ENCODE results near the gene LRFN3. TPM values are rescaled to one million over a fixed set of nuclear protein-coding genes. Genes with fewer than 3 reads are reported as not detected.
A peak's percentile ranks its signal among the peaks of the same experiment; 100 is the strongest.

Gene LRFN3
- total and polyA plus RNA-seq, 2 of the 4 experiments (the other 2 are of a cell fraction), result 0.36 to 4.8 TPM

GRCh38 chr19:35993923-35994598, 57.9 kb downstream of the LRFN3 start:
- peaks cover 2% of the 10 kb centered on the region; the same call in 1 of the 2 replicates for H3K36me3 ChIP-seq (ENCODE audit: control insufficient read depth, insufficient read depth, low read length)
- no peak overlapping the region for H3K18ac ChIP-seq (ENCODE audit: low read depth, low read length)
- peak overlapping the region; percentile 5 to 83; a peak in 2 of 4 replicates for H4K8ac ChIP-seq (ENCODE audit: low read depth in 2 of 2, low read length in 2 of 2)
- H2BK5ac ChIP-seq (ENCODE audit: low read depth, low read length, poor library complexity, severe bottlenecking), result no peak overlapping the region
- CTCF ChIA-PET, result interaction anchor here (1.4 kb wide), 1 partner anchor 47 kb away, joined by 3 read pairs; no protein-coding TSS in a partner anchor
- H3K79me1 ChIP-seq (ENCODE audit: low read depth in 1 of 2, low read length in 2 of 2), result peaks cover 13 to 34% of the 10 kb centered on the region in 2 experiments; a peak in 3 of 4 replicates
- peaks cover 1% of the 10 kb centered on the region; the same call in 1 of the 2 replicates for H3K4me1 ChIP-seq (ENCODE audit: control insufficient read depth, insufficient read depth, low read length)
- no peak overlapping the region for H2AK5ac ChIP-seq (ENCODE audit: low read depth, low read length)
- H3K23ac ChIP-seq (ENCODE audit: low read depth, low read length), result no peak overlapping the region
- H2BK20ac ChIP-seq (ENCODE audit: low read depth, low read length), result no peak overlapping the region
- H2AFZ ChIP-seq (replicated peaks; ENCODE audit: low read length, poor library complexity), result peak overlapping the region; percentile 74
- peaks cover 8% of the 10 kb centered on the region; the same call in 1 of the 2 replicates for H4K20me1 ChIP-seq (ENCODE audit: insufficient read depth, low read length)
- intact Hi-C loops (cut with micrococcal nuclease), result loop anchor here (2.0 kb wide), 1 partner anchor 61 kb away; the partner anchor contains the start of genes THAP8 and WDR62
- no peak overlapping the region for H3K4ac ChIP-seq (ENCODE audit: low read depth, low read length)
- no peak overlapping the region for H2AK9ac ChIP-seq (replicated peaks; ENCODE audit: low read depth, low read length, poor library complexity)
- no peak overlapping the region for H3K4me3 ChIP-seq (ENCODE audit: insufficient read depth, low read depth, low read length)
- H3K9me1 ChIP-seq (ENCODE audit: insufficient read depth, low read length), result no peaks in the 10 kb centered on the region; the same call in 1 of the 2 replicates
- ATAC-seq (ENCODE audit: low read depth), result no peak
- no peak overlapping the region for H3K4me2 ChIP-seq (ENCODE audit: low read depth, low read length)
- in situ Hi-C loops (cut with MboI; ENCODE audit: low sequenced_read_pairs), result no loop called here
- H2BK120ac ChIP-seq (ENCODE audit: low read depth, low read length), result no peak overlapping the region
- 46% methylated on average over 21 of the region's 49 CpGs; no CpG with 5 or more reads in 1 of the 2 experiments for WGBS, 2 experiments (ENCODE audit: extremely low coverage in 2 of 2, insufficient read length in 1 of 2)
- TF ChIP-seq NFE2L2 (IDR thresholded peaks at IDR 0.05; ENCODE audit: low read depth, low read length), result no peak
- TF ChIP-seq SMC3 (IDR thresholded peaks at IDR 0.05; ENCODE audit: low read depth, low read length), result no peak
- no peak for TF ChIP-seq BHLHE40 (IDR thresholded peaks at IDR 0.05; ENCODE audit: low read depth, low read length)
- TF ChIP-seq POLR2A (IDR thresholded peaks at IDR 0.05; ENCODE audit: low read depth, low read length), result no peak
- TF ChIP-seq RCOR1 (IDR thresholded peaks at IDR 0.05; ENCODE audit: insufficient replicate concordance, low read length), result no peak
- TF ChIP-seq, protein P1, sequence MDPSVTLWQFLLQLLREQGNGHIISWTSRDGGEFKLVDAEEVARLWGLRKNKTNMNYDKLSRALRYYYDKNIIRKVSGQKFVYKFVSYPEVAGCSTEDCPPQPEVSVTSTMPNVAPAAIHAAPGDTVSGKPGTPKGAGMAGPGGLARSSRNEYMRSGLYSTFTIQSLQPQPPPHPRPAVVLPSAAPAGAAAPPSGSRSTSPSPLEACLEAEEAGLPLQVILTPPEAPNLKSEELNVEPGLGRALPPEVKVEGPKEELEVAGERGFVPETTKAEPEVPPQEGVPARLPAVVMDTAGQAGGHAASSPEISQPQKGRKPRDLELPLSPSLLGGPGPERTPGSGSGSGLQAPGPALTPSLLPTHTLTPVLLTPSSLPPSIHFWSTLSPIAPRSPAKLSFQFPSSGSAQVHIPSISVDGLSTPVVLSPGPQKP (IDR thresholded peaks at IDR 0.05; ENCODE audit: borderline replicate concordance, low read depth, low read length), result no peak
- no peak for TF ChIP-seq MAZ (IDR thresholded peaks at IDR 0.05; ENCODE audit: borderline replicate concordance, low read depth, low read length)
- TF ChIP-seq, protein P2, sequence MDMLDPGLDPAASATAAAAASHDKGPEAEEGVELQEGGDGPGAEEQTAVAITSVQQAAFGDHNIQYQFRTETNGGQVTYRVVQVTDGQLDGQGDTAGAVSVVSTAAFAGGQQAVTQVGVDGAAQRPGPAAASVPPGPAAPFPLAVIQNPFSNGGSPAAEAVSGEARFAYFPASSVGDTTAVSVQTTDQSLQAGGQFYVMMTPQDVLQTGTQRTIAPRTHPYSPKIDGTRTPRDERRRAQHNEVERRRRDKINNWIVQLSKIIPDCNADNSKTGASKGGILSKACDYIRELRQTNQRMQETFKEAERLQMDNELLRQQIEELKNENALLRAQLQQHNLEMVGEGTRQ (IDR thresholded peaks at IDR 0.05; ENCODE audit: low read depth, low read length), result no peak
- TF ChIP-seq MAFK (IDR thresholded peaks at IDR 0.05; ENCODE audit: low read depth, low read length), result no peak
- TF ChIP-seq FOS (IDR thresholded peaks at IDR 0.05; ENCODE audit: low read depth, low read length), result no peak
- TF ChIP-seq RFX5 (IDR thresholded peaks at IDR 0.05; ENCODE audit: low read depth, low read length), result no peak
- no peak for TF ChIP-seq CEBPB (IDR thresholded peaks at IDR 0.05; ENCODE audit: low read depth, low read length)
- TF ChIP-seq MXI1 (IDR thresholded peaks at IDR 0.05; ENCODE audit: borderline replicate concordance, low read depth, low read length), result no peak
- peak overlapping the region; percentile 32 for H4K5ac ChIP-seq (ENCODE audit: low read depth, low read length)
- H3K9me3 ChIP-seq (ENCODE audit: control insufficient read depth, insufficient read depth, low read length), result no peaks in the 10 kb centered on the region
- no peak overlapping the region for H4K91ac ChIP-seq (ENCODE audit: insufficient read depth, low read depth, low read length)
- no TSS peak for BruUV-seq (replicated peaks)
- no peaks in the 10 kb centered on the region; the same call in 1 of the 2 replicates for H3K27me3 ChIP-seq (ENCODE audit: control insufficient read depth, insufficient read depth, low read length)
- H3K9ac ChIP-seq (ENCODE audit: low read depth, low read length), result no peak overlapping the region
- H2BK15ac ChIP-seq (ENCODE audit: low read depth, low read length), result no peak overlapping the region
- dilution Hi-C loops (cut with HindIII; ENCODE audit: low sequenced_read_pairs, unreplicated experiment), result no loop called here
- no peak overlapping the region for H3K27ac ChIP-seq (ENCODE audit: insufficient read depth, low read length)
- DNase-seq, result no peak
- POLR2A ChIA-PET (ENCODE audit: unreplicated experiment), result no interaction called here
- H3K56ac ChIP-seq (ENCODE audit: extremely low read depth, insufficient read depth, low read length), result no peak overlapping the region
- H3K14ac ChIP-seq (replicated peaks; ENCODE audit: low read depth, low read length), result no peak overlapping the region
